GM06990 (cell line): Measurements from ENCODE around the gene AFAP1L1.
"Not testable (repeated sequence)": the region's sequence is repeated elsewhere in the genome, so short reads cannot be mapped to it uniquely, and the experiment has no call there.

Experiments
- DNase-seq: peaks from one replicate; pipeline ENCODE4 v3.0.0-alpha.2; 2011; ENCODE audit not compliant: insufficient read length; ENCODE audit errors: extremely low read depth
- H3K27me3 ChIP-seq: replicated peaks from 2 replicates; pipeline ENCODE4 v1.6.0; 2011; ENCODE audit warnings: low read length; ENCODE audit not compliant: control insufficient read depth, insufficient read depth
- H3K36me3 ChIP-seq: 2 replicates; pipeline ENCODE4 v1.5.1; 2011; ENCODE audit warnings: low read length; ENCODE audit not compliant: control insufficient read depth, insufficient read depth
- H3K4me3 ChIP-seq: replicated peaks from 2 replicates; pipeline ENCODE4 v1.5.1; 2011; ENCODE audit warnings: low read depth, mild to moderate bottlenecking, control low read depth, low read length
- CTCF ChIP-seq: IDR thresholded peaks from 2 replicates; pipeline ENCODE4 v1.5.1; 2011; ENCODE audit warnings: low read length, control low read depth, mild to moderate bottlenecking, inconsistent platforms; ENCODE audit not compliant: insufficient read depth, poor library complexity, severe bottlenecking

AFAP1L1 gene

GRCh38 chr5:149387081-149387631 lies 115.5 kb downstream of the AFAP1L1 start:
- Histone ChIP-seq H3K36me3 (no peaks in the 10 kb centered on the region), H3K27me3 (no peaks in the 10 kb centered on the region), H3K4me3 (no peak overlapping the region)
- no peak for TF ChIP-seq CTCF
- DNase-seq, result no peak

- no peak for TF ChIP-seq CTCF
- H3K4me3 ChIP-seq, result no peak overlapping the region
- no peaks in the 10 kb centered on the region for H3K27me3 ChIP-seq
- DNase-seq, result no peak
- H3K36me3 ChIP-seq, result no peaks in the 10 kb centered on the region
Observed at GRCh38 chr5:149387982-149388381, 116.3 kb downstream of the AFAP1L1 start.

DNA sequence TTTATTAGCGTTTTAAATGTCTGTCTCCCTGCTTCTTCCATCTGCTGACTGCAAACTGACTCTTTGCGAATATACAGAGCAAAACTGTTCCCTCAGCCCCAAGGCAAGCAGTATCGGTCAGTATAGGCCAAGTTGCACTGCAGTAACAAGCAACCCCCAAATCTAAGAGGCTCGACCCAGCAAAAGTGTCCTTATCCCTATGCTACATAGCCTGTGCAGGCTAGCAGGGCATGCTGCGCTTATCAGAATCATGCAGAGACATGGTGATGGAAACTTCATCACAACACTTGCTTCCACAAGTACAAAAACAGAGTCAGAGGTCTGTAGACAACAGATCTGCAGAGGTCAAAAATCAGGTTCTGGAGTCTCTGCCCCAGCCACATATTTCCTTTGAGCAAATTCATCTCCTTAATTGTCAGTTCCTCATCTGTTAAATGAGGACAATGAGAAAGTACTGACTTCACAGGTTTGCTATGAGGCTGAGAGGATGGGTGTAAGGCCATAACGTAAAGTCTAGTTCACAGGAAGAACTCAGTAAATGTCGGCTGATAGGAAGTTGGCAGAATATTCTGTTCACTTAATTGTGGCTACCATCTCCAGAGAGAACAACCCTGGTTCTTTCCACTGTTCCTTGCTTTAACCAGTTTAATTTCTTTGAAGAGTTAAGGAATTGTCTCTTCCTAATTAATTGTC lies 117.0 kb downstream of the AFAP1L1 start:
- no peak overlapping the region for H3K4me3 ChIP-seq
- TF ChIP-seq CTCF, result no peak
- H3K36me3 ChIP-seq, result no peaks in the 10 kb centered on the region
- H3K27me3 ChIP-seq, result no peaks in the 10 kb centered on the region
- DNase-seq, result no peak

DNA sequence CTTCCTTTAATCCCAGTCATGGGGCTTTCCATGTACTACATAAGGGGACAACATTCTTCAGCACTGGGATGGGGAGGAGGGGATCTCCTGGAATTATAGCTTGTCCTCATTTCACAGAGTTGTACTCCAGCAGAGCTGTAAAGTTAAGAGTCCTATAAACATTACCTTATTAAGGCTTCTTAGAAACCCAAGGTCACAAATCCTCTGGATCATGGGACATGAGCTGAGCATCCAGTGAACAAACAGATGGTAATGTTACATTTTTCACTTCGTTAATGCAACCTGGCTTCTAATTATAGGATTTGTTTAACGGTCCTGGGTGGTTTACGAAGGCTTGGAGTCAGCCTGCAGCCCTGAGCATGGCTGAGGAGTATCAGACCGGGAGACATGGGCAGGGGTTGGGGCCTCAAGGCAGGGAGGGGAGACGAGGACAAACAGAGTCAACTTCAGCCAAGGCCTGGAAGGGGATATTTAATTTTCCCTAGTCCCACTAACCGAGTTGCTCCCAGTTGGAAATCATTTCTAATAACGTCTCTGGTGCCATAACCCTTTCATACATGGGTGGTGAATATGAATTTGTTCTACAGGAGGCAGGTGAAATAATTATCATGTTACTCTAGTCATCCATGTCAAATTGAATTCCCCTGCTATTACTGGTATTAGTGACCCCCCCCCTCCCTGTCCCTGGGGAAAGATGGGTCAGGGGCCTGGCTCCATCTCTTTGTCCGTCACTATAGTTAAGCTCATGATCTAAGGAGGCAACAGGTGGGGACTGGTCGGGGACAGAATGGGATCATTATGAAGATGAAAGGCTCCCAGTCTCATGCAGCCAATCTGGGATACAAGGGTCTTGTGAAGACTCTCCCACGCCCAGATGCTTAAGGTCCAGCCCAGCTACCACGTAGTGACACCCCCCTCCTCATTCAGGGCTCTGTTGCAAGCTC lies 118.2 kb downstream of the AFAP1L1 start:
- no peak for DNase-seq
- Histone ChIP-seq H3K36me3 (no peaks in the 10 kb centered on the region), H3K27me3 (no peaks in the 10 kb centered on the region), H3K4me3 (no peak overlapping the region)
- TF ChIP-seq CTCF, result no peak

GRCh38 chr5:149391076-149391475 lies 119.4 kb downstream of the AFAP1L1 start:
- H3K27me3 ChIP-seq, H3K36me3 ChIP-seq, DNase-seq, H3K4me3 ChIP-seq: not testable (repeated sequence)
